CD4-positive, alpha-beta T cell (primary cell): ENCODE measurements around the gene SLC46A2. TPM values are rescaled to one million over a fixed set of nuclear protein-coding genes. Genes with fewer than 3 reads are reported as not detected.
A peak's percentile ranks its signal among the peaks of the same experiment; 100 is the strongest.

Source experiments
- ATAC-seq: fragments of 200-7000 bp; cut with Tn5 transposase; one replicate; pipeline ENCODE4 v1.10.0; 2022; ENCODE audit warnings: mild to moderate bottlenecking; ENCODE audit not compliant: poor library complexity
- CTCF ChIA-PET: fragments of 350-600 bp; sonication (Branson Sonifier 250); formaldehyde crosslinking; loops from one replicate; lab custom pipeline; 2021; ENCODE audit warnings: antibody characterized with exemption, inconsistent platforms; lab: Charles Lee
- POLR2A ChIA-PET: fragments of 350-600 bp; sonication (Branson Sonifier 250); formaldehyde crosslinking; loops from one replicate; lab custom pipeline; 2021; ENCODE audit warnings: antibody characterized with exemption, inconsistent platforms; lab: Charles Lee
- DNase-seq, 14 experiments: peaks; one replicate each; pipeline ENCODE4 v3.0.0-alpha.2; 2013 to 2020; ENCODE audit warnings: mixed read lengths in 2 of 14
- H3K27ac ChIP-seq, 2 donors: one replicate each; pipeline versions ENCODE4 v1.5.1 to v1.7.0; 2013; ENCODE audit warnings: low read length in 2 of 2, low read depth in 1 of 2, mild to moderate bottlenecking in 1 of 2
- H3K27me3 ChIP-seq, 2 experiments: 1 replicate in 1 of 2; 2 replicates in 1 of 2; pipeline versions ENCODE4 v1.6.1 to v1.7.0; 2013; ENCODE audit warnings: low read length in 2 of 2, control low read depth in 1 of 2, mild to moderate bottlenecking in 1 of 2, moderate library complexity in 1 of 2; ENCODE audit not compliant: insufficient read depth in 2 of 2, control insufficient read depth in 1 of 2
- H3K36me3 ChIP-seq: one replicate; pipeline ENCODE4 v1.6.1; 2013; ENCODE audit warnings: low read length, control low read depth; ENCODE audit not compliant: insufficient read depth
- H3K4me1 ChIP-seq: one replicate; pipeline ENCODE4 v1.6.1; 2013; ENCODE audit warnings: low read length, control low read depth; ENCODE audit not compliant: insufficient read depth
- H3K4me3 ChIP-seq: one replicate; pipeline ENCODE4 v1.5.1; 2013; ENCODE audit warnings: mild to moderate bottlenecking, low read length, moderate library complexity
- H3K9me3 ChIP-seq, 2 experiments: 1 replicate in 1 of 2; 2 replicates in 1 of 2; pipeline versions ENCODE4 v1.6.1 to v1.7.0; 2013; ENCODE audit warnings: low read length in 2 of 2, mild to moderate bottlenecking in 2 of 2, control low read depth in 1 of 2, moderate library complexity in 1 of 2; ENCODE audit not compliant: control insufficient read depth in 1 of 2, insufficient read depth in 1 of 2
- H3K27ac Mint-ChIP-seq: one replicate; pipeline ENCODE4 v1.8.0; 2020; ENCODE audit warnings: mixed read lengths
- H3K27me3 Mint-ChIP-seq: one replicate; pipeline ENCODE4 v1.8.0; 2021; ENCODE audit warnings: mixed read lengths
- H3K36me3 Mint-ChIP-seq: one replicate; pipeline ENCODE4 v1.8.0; 2021; ENCODE audit warnings: low read depth, mixed read lengths
- H3K4me1 Mint-ChIP-seq: one replicate; pipeline ENCODE4 v1.8.0; 2021; ENCODE audit warnings: low read depth, mixed read lengths
- H3K4me3 Mint-ChIP-seq: one replicate; pipeline ENCODE4 v1.8.0; 2020; ENCODE audit warnings: mild to moderate bottlenecking, mixed read lengths
- H3K9me3 Mint-ChIP-seq: one replicate; pipeline ENCODE4 v1.8.0; 2020; ENCODE audit warnings: mixed read lengths
- intact Hi-C, 2 experiments: fragments of 100-400 bp; cut with DNase I in 1 of 2; cut with micrococcal nuclease in 1 of 2; formaldehyde crosslinking; loops; one replicate each; pipeline versions ENCODE4 v1.15.1 to v1.9.0; 2023 to 2025; cut with DNase I, micrococcal nuclease
- total RNA-seq, 174 experiments: library from RNA in 2 of 174; stranded (reverse) in 2 of 174; gene quantifications; one replicate each; pipeline ENCODE4 v1.2.3 and lab custom pipeline; 2021 to 2026
- TF ChIP-seq, protein P1 (sequence below): fragments of 200-600 bp; IDR thresholded peaks from one replicate; pipeline ENCODE4 v1.8.0; 2022; ENCODE audit warnings: antibody characterized with exemption, mild to moderate bottlenecking

Gene SLC46A2
- total RNA-seq, 2 experiments from 2014 or later: not detected

DNA sequence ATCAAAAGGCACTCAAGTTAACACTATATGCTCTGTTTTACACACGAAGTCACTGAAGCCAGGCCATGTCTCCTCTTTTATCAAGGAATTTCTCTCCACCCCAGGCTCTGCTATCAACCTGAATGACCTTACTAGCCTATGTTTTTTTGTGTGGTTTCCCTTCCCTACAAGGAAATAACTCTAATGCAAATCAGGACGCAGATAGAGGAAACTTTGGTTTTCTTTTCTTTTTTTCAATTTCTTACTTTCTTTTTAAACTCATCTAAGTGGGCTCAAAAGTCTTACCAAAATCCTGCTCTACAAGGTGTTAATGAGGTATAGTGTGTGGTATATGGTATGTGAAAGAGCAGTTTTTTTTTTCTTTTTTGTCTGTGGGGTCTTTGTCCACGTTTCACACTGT, 5.5 kb upstream of the SLC46A2 start:
- no peaks in the 10 kb centered on the region for H3K36me3 Mint-ChIP-seq
- TF ChIP-seq, protein P1, sequence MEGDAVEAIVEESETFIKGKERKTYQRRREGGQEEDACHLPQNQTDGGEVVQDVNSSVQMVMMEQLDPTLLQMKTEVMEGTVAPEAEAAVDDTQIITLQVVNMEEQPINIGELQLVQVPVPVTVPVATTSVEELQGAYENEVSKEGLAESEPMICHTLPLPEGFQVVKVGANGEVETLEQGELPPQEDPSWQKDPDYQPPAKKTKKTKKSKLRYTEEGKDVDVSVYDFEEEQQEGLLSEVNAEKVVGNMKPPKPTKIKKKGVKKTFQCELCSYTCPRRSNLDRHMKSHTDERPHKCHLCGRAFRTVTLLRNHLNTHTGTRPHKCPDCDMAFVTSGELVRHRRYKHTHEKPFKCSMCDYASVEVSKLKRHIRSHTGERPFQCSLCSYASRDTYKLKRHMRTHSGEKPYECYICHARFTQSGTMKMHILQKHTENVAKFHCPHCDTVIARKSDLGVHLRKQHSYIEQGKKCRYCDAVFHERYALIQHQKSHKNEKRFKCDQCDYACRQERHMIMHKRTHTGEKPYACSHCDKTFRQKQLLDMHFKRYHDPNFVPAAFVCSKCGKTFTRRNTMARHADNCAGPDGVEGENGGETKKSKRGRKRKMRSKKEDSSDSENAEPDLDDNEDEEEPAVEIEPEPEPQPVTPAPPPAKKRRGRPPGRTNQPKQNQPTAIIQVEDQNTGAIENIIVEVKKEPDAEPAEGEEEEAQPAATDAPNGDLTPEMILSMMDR: no peak
- H3K4me1 Mint-ChIP-seq: no peaks in the 10 kb centered on the region
- peaks cover 73% of the 10 kb centered on the region for H3K27me3 Mint-ChIP-seq
- ATAC-seq: no peak
- no peak overlapping the region for H3K4me3 ChIP-seq
- H3K4me1 ChIP-seq: no peaks in the 10 kb centered on the region
- no peak overlapping the region for H3K4me3 Mint-ChIP-seq
- intact Hi-C loops: no loop called here
- POLR2A ChIA-PET: no interaction called here
- no peaks in the 10 kb centered on the region for H3K9me3 Mint-ChIP-seq
- H3K27ac ChIP-seq: no peak overlapping the region
- DNase-seq: no peak
- CTCF ChIA-PET: no interaction called here
- H3K27me3 ChIP-seq: peaks cover 9 to 41% of the 10 kb centered on the region in 2 experiments
- H3K36me3 ChIP-seq: no peaks in the 10 kb centered on the region
- peaks cover 0 to 5% of the 10 kb centered on the region in 2 experiments for H3K9me3 ChIP-seq
- no peak overlapping the region for H3K27ac Mint-ChIP-seq

DNA sequence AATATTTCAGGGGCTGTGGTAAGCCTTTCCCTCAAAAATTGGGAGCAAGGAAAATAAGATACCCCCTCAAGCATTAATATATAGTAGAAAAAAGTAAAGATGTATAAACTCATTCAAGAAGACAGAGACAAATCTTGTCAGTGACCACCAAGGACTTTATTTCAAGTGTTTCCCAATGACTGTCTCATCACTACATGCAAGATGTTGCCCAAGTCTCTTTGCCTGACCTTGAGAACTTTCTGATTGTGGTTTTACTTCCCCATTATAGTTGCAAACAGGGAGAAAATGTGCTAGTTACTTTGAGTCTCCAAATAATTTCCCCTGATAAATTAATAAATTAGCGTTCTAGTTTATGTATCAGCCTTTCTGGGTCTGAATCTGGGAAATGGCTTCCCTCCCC, 4.0 kb upstream of the SLC46A2 start:
- DNase-seq: peak in 3 of 14 experiments; percentile 13 to 55 (median 48)
- Mint-ChIP-seq H3K27me3 (peaks cover 70% of the 10 kb centered on the region), H3K27ac (no peak overlapping the region), H3K36me3 (no peaks in the 10 kb centered on the region), H3K4me1 (no peaks in the 10 kb centered on the region), H3K9me3 (no peaks in the 10 kb centered on the region), H3K4me3 (no peak overlapping the region)
- intact Hi-C loops: no loop called here
- POLR2A ChIA-PET: no interaction called here
- Histone ChIP-seq H3K4me3 (no peak overlapping the region), H3K27me3 (peaks cover 17 to 47% of the 10 kb centered on the region in 2 experiments), H3K9me3 (peaks cover 0 to 18% of the 10 kb centered on the region in 2 experiments), H3K36me3 (no peaks in the 10 kb centered on the region), H3K27ac (no peak overlapping the region), H3K4me1 (no peaks in the 10 kb centered on the region)
- no peak for ATAC-seq
- CTCF ChIA-PET: no interaction called here
- TF ChIP-seq, protein P1: no peak

DNA sequence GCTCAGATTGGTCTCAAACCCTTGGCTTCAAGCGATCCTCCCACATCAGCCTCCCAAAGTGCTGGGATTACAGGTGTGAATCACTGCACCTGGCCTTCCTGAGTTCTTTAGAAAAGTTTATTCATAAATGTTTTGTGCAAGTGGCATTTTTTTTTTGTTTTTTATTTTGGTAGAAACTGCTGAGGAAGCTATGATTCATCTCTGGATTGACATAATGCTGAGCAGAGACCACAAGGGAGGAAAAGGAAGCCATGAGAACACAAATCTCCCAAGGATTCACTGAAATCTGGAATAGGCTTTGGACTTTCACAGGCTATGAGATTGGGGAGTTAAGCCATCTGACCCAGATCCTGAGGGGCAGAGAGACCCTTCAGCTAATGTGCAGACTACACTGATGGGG, 3.4 kb upstream of the SLC46A2 start:
- Histone ChIP-seq H3K4me1 (no peaks in the 10 kb centered on the region), H3K4me3 (no peak overlapping the region), H3K9me3 (peaks cover 0 to 18% of the 10 kb centered on the region in 2 experiments), H3K36me3 (no peaks in the 10 kb centered on the region), H3K27ac (no peak overlapping the region), H3K27me3 (peaks cover 17 to 52% of the 10 kb centered on the region in 2 experiments)
- Mint-ChIP-seq H3K4me1 (no peaks in the 10 kb centered on the region), H3K27me3 (peaks cover 71% of the 10 kb centered on the region), H3K27ac (no peak overlapping the region), H3K36me3 (no peaks in the 10 kb centered on the region), H3K9me3 (no peaks in the 10 kb centered on the region), H3K4me3 (no peak overlapping the region)
- POLR2A ChIA-PET: no interaction called here
- DNase-seq (peak in 2 of 14 experiments; percentile 21 to 29), ATAC-seq (no peak)
- TF ChIP-seq, protein P1: no peak
- CTCF ChIA-PET: no interaction called here
- intact Hi-C loops: no loop called here
